Central memory CD8-positive, alpha-beta T cell (primary cell): ENCODE data around the gene SENP6.
A peak's percentile ranks its signal among the peaks of the same experiment; 100 is the strongest.
"Not testable (repeated sequence)": the region's sequence is repeated elsewhere in the genome, so short reads cannot be mapped to it uniquely, and the experiment has no call there.

Experiments used
- ATAC-seq: fragments of 150-1000 bp; cut with Tn5 transposase; replicated peaks from 2 replicates; pipeline ENCODE4 v1.10.0; 2022; ENCODE audit warnings: mild to moderate bottlenecking, moderate FRiP score, moderate number of reproducible peaks; ENCODE audit not compliant: poor library complexity, severe bottlenecking; ENCODE audit errors: extremely low read depth
- DNase-seq, 2 donors: peaks; one replicate each; pipeline ENCODE4 v3.0.0; 2021; ENCODE audit warnings: low spot score in 2 of 2
- H3K27ac Mint-ChIP-seq: one replicate; pipeline ENCODE4 v1.8.0; 2022; ENCODE audit warnings: low read depth, mild to moderate bottlenecking, moderate library complexity, mixed read lengths
- H3K27me3 Mint-ChIP-seq: one replicate; pipeline ENCODE4 v1.8.0; 2022; ENCODE audit warnings: mixed read lengths
- H3K36me3 Mint-ChIP-seq: one replicate; pipeline ENCODE4 v1.8.0; 2022; ENCODE audit warnings: mild to moderate bottlenecking, moderate library complexity, mixed read lengths; ENCODE audit not compliant: insufficient read depth
- H3K4me1 Mint-ChIP-seq: one replicate; pipeline ENCODE4 v1.8.0; 2022; ENCODE audit warnings: mixed read lengths
- H3K4me3 Mint-ChIP-seq: one replicate; pipeline ENCODE4 v1.8.0; 2022; ENCODE audit warnings: mild to moderate bottlenecking, moderate library complexity, mixed read lengths
- H3K9me3 Mint-ChIP-seq: one replicate; pipeline ENCODE4 v1.8.0; 2022; ENCODE audit warnings: mixed read lengths

SENP6 gene

GRCh38 chr6:75590370-75590769, 11.3 kb upstream of the SENP6 start:
- Mint-ChIP-seq H3K4me3 (no peak overlapping the region), H3K36me3 (no peaks in the 10 kb centered on the region), H3K27me3 (no peaks in the 10 kb centered on the region), H3K9me3 (no peaks in the 10 kb centered on the region), H3K27ac (no peak overlapping the region), H3K4me1 (no peaks in the 10 kb centered on the region)
- DNase-seq (no peak), ATAC-seq (no peak)

DNA sequence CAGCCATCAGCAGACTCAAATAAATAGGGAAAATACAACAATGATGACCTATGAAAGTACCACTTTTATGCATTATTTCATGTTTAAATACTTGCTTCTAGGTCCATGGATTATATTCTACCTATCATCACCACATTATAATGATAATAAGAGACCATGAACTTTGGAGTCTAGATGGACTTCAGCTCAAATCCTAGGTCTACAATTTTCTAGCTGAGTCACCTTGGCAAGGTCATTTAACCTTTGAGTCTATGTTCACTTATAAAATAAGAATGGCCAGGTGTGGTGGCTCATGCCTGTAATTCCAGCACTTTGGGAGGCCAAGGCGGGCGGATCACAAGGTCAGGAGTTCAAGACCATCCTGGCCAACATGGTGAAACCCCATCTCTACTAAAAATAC, 5.3 kb upstream of the SENP6 start:
- H3K4me1 Mint-ChIP-seq = peaks cover 16% of the 10 kb centered on the region
- not testable (repeated sequence) for DNase-seq, H3K36me3 Mint-ChIP-seq, ATAC-seq, H3K4me3 Mint-ChIP-seq, H3K27ac Mint-ChIP-seq, H3K27me3 Mint-ChIP-seq, H3K9me3 Mint-ChIP-seq

DNA sequence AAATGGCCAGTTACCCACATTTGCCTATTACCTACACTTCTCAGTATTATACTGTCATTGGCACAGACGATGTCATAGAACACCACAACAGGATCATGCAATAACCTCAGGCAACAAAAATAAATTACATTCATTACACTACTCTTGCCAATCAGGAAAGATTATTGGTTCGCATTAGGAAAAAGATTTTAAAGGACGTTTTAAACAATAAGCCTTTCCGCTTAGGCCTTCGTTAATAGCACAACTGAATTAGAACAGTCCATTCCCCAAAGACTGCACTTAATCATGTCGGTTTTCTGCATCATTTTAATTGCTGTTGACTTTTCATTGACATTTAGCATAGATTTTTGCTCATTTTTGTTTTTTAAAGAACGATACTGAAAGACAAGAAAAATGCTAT, 912 bp upstream of the SENP6 start:
- peaks cover 36% of the 10 kb centered on the region for H3K4me1 Mint-ChIP-seq
- H3K36me3 Mint-ChIP-seq = peaks cover 20% of the 10 kb centered on the region
- H3K4me3 Mint-ChIP-seq = peak overlapping the region; percentile 99
- DNase-seq (no peak), ATAC-seq (no peak)
- no peaks in the 10 kb centered on the region for H3K27me3 Mint-ChIP-seq
- peak overlapping the region; percentile 99 for H3K27ac Mint-ChIP-seq
- H3K9me3 Mint-ChIP-seq = no peaks in the 10 kb centered on the region

- ATAC-seq (peak; percentile 42), DNase-seq (peak in 1 of 2 donors; percentile 51)
- peak overlapping the region; percentile 99 for H3K4me3 Mint-ChIP-seq
- no peaks in the 10 kb centered on the region for H3K9me3 Mint-ChIP-seq
- H3K27ac Mint-ChIP-seq = peak overlapping the region; percentile 99
- H3K36me3 Mint-ChIP-seq = peaks cover 22% of the 10 kb centered on the region
- no peaks in the 10 kb centered on the region for H3K27me3 Mint-ChIP-seq
- peaks cover 53% of the 10 kb centered on the region for H3K4me1 Mint-ChIP-seq
Observed at GRCh38 chr6:75602246-75603105, 796 bp downstream of the SENP6 start.

DNA sequence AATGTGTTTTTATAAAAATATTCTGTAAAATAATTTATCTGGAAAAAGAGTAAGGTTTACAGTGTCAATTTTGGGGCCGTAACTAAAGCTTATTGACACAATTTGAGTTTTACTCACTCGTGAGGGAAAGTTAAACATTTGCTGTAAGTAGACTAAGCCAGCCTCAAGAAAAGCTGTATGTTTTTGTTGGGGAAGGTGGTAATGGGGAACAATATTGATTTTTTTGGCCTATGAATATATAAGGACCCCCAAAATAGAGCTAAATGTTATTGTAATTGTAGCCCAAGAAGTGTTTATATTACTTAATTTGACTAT, 1.4 kb downstream of the SENP6 start:
- H3K27me3 Mint-ChIP-seq = no peaks in the 10 kb centered on the region
- ATAC-seq (no peak), DNase-seq (no peak)
- peak overlapping the region; percentile 99 for H3K4me3 Mint-ChIP-seq
- peak overlapping the region; percentile 99 for H3K27ac Mint-ChIP-seq
- H3K4me1 Mint-ChIP-seq = peaks cover 58% of the 10 kb centered on the region
- no peaks in the 10 kb centered on the region for H3K9me3 Mint-ChIP-seq
- H3K36me3 Mint-ChIP-seq = peaks cover 22% of the 10 kb centered on the region

- ATAC-seq = no peak
- DNase-seq = no peak
- H3K27ac Mint-ChIP-seq = no peak overlapping the region
- H3K27me3 Mint-ChIP-seq = no peaks in the 10 kb centered on the region
- H3K4me3 Mint-ChIP-seq = peak overlapping the region; percentile 99
- H3K36me3 Mint-ChIP-seq = peaks cover 22% of the 10 kb centered on the region
- peaks cover 59% of the 10 kb centered on the region for H3K4me1 Mint-ChIP-seq
- no peaks in the 10 kb centered on the region for H3K9me3 Mint-ChIP-seq
Observed at GRCh38 chr6:75604294-75604693, 2.6 kb downstream of the SENP6 start.

- no peak for DNase-seq
- Mint-ChIP-seq H3K27ac (peak overlapping the region; percentile 35), H3K4me1 (peaks cover 65% of the 10 kb centered on the region), H3K27me3 (no peaks in the 10 kb centered on the region), H3K4me3 (peak overlapping the region; percentile 3), H3K36me3 (peaks cover 22% of the 10 kb centered on the region), H3K9me3 (no peaks in the 10 kb centered on the region)
- no peak for ATAC-seq
Observed at GRCh38 chr6:75605635-75606034, 4.0 kb downstream of the SENP6 start.

GRCh38 chr6:75608304-75608703, 6.6 kb downstream of the SENP6 start:
- Mint-ChIP-seq H3K4me1 (peaks cover 87% of the 10 kb centered on the region), H3K4me3 (peak overlapping the region; percentile 33), H3K9me3 (no peaks in the 10 kb centered on the region), H3K36me3 (peaks cover 7% of the 10 kb centered on the region), H3K27ac (peak overlapping the region; percentile 83), H3K27me3 (no peaks in the 10 kb centered on the region)
- DNase-seq (no peak), ATAC-seq (no peak)

DNA sequence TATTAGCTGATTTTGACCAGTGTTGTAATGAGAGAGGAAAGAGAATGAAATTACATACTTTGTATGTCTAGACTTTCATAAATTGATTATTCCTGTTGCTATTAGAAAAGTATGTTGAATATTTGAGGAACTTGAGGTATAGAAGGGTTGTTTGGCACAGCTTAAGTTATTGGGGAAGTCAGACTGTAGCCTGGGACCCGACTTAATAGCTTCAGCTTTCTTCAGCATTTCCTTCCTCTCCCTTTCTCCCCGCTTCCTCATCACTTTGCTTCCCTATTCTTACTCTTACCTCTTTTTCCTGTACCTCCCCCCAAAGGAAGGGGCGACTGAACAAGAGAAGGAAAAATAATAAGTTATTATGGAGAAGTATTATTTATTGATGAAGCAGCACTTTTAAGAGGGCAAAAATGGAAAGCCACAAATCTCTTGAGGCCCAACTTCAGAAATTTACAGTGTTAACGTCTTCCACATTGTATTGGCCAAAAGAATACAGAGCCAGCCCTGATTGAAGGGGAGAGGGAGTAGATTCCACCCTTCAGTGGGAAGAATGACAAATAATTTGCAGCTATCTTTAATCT, 7.4 kb downstream of the SENP6 start:
- H3K36me3 Mint-ChIP-seq = peaks cover 5% of the 10 kb centered on the region
- ATAC-seq (no peak), DNase-seq (no peak)
- H3K27me3 Mint-ChIP-seq = no peaks in the 10 kb centered on the region
- H3K4me3 Mint-ChIP-seq = no peak overlapping the region
- H3K4me1 Mint-ChIP-seq = peaks cover 80% of the 10 kb centered on the region
- H3K27ac Mint-ChIP-seq = peak overlapping the region; percentile 83
- H3K9me3 Mint-ChIP-seq = no peaks in the 10 kb centered on the region

- no peaks in the 10 kb centered on the region for H3K9me3 Mint-ChIP-seq
- H3K4me3 Mint-ChIP-seq = no peak overlapping the region
- H3K27ac Mint-ChIP-seq = peak overlapping the region; percentile 75
- DNase-seq = no peak
- H3K36me3 Mint-ChIP-seq = peaks cover 3% of the 10 kb centered on the region
- no peak for ATAC-seq
- H3K27me3 Mint-ChIP-seq = no peaks in the 10 kb centered on the region
- H3K4me1 Mint-ChIP-seq = peaks cover 77% of the 10 kb centered on the region
Observed at GRCh38 chr6:75609639-75610590, 8.2 kb downstream of the SENP6 start.

GRCh38 chr6:75611011-75611701, 9.5 kb downstream of the SENP6 start:
- H3K4me1 Mint-ChIP-seq = peaks cover 75% of the 10 kb centered on the region
- H3K4me3 Mint-ChIP-seq = peak overlapping the region; percentile 55

GRCh38 chr6:75611702-75612375, 10.2 kb downstream of the SENP6 start:
- Mint-ChIP-seq H3K4me3 (peak overlapping the region; percentile 55), H3K4me1 (peaks cover 68% of the 10 kb centered on the region), H3K36me3 (no peaks in the 10 kb centered on the region), H3K27ac (peak overlapping the region; percentile 75), H3K9me3 (no peaks in the 10 kb centered on the region), H3K27me3 (no peaks in the 10 kb centered on the region)
- ATAC-seq = peak; percentile 24
- DNase-seq = no peak

More at GRCh38 chr6:75611011-75611701, 9.5 kb downstream of the SENP6 start:
- Mint-ChIP-seq H3K9me3 (no peaks in the 10 kb centered on the region), H3K36me3 (peaks cover 2% of the 10 kb centered on the region), H3K27ac (peak overlapping the region; percentile 75), H3K27me3 (no peaks in the 10 kb centered on the region)
- no peak for DNase-seq
- ATAC-seq = no peak
